Liver (tissue), 9 donors: ENCODE data around the gene FCRL5. TPM values are rescaled to one million over a fixed set of nuclear protein-coding genes. Genes with fewer than 3 reads are reported as not detected.

Experiments used
- DNase-seq: peaks from one replicate; pipeline ENCODE4 v3.0.0-alpha.2; 2017; ENCODE audit warnings: low spot score
- H3K27ac ChIP-seq, 2 donors: one replicate each; pipeline ENCODE4 v1.7.0; 2013; ENCODE audit warnings: inconsistent platforms in 2 of 2, low read length in 2 of 2, control low read depth in 1 of 2, low read depth in 1 of 2, mild to moderate bottlenecking in 1 of 2
- H3K27me3 ChIP-seq, 4 donors: one replicate each; pipeline versions ENCODE4 v1.6.1 to v1.7.0; 2013; ENCODE audit warnings: low read length in 3 of 4, inconsistent platforms in 1 of 4, mild to moderate bottlenecking in 1 of 4, moderate library complexity in 1 of 4; ENCODE audit not compliant: control insufficient read depth in 4 of 4, insufficient read depth in 4 of 4
- H3K36me3 ChIP-seq, 4 donors: one replicate each; pipeline versions ENCODE4 v1.6.1 to v1.7.0; 2013; ENCODE audit warnings: low read length in 3 of 4, mild to moderate bottlenecking in 3 of 4, low read depth in 1 of 4, moderate library complexity in 1 of 4; ENCODE audit not compliant: control insufficient read depth in 4 of 4, insufficient read depth in 3 of 4
- H3K4me1 ChIP-seq, 4 donors: one replicate each; pipeline versions ENCODE4 v1.6.1 to v1.7.0; 2013; ENCODE audit warnings: low read length in 3 of 4, mild to moderate bottlenecking in 3 of 4, moderate library complexity in 1 of 4; ENCODE audit not compliant: control insufficient read depth in 4 of 4, insufficient read depth in 4 of 4
- H3K4me3 ChIP-seq, 3 donors: one replicate each; pipeline versions ENCODE4 v1.6.1 to v1.7.0; 2013; ENCODE audit warnings: low read length in 3 of 3, control low read depth in 1 of 3, low read depth in 1 of 3, mild to moderate bottlenecking in 1 of 3
- H3K9ac ChIP-seq, 2 donors: one replicate each; pipeline ENCODE4 v1.7.0; 2013; ENCODE audit warnings: low read length in 2 of 2, mild to moderate bottlenecking in 2 of 2, moderate library complexity in 2 of 2, control low read depth in 1 of 2, low read depth in 1 of 2
- H3K9me3 ChIP-seq, 4 donors: one replicate each; pipeline versions ENCODE4 v1.6.1 to v1.7.0; 2013; ENCODE audit warnings: low read length in 3 of 4; ENCODE audit not compliant: control insufficient read depth in 4 of 4
- ATF3 ChIP-seq: IDR thresholded peaks from 2 replicates; pipeline ENCODE4 v1.6.1; 2016; ENCODE audit warnings: antibody characterized with exemption
- CTCF ChIP-seq: fragments of 150-350 bp; IDR thresholded peaks from 2 replicates; pipeline ENCODE4 v1.5.1; 2017; ENCODE audit warnings: improper control_type of control experiment, low read depth, low read length; ENCODE audit not compliant: missing input control
- EGR1 ChIP-seq, 2 donors: IDR thresholded peaks; 2 replicates each; pipeline ENCODE4 v1.6.1; 2016 to 2018; ENCODE audit warnings: antibody characterized with exemption in 2 of 2, low read depth in 2 of 2
- FOXA1 ChIP-seq: IDR thresholded peaks from 2 replicates; pipeline ENCODE4 v1.6.1; 2016; ENCODE audit warnings: antibody characterized with exemption
- FOXA2 ChIP-seq: IDR thresholded peaks from 2 replicates; pipeline ENCODE4 v1.6.1; 2016; ENCODE audit warnings: antibody characterized with exemption
- HNF4A ChIP-seq, 2 donors: conservative IDR thresholded peaks; 2 replicates each; pipeline ENCODE4 v1.6.1; 2016; ENCODE audit warnings: antibody characterized with exemption in 2 of 2, mild to moderate bottlenecking in 2 of 2
- HNF4G ChIP-seq: IDR thresholded peaks from 2 replicates; pipeline ENCODE4 v1.6.1; 2016; ENCODE audit warnings: antibody characterized with exemption
- JUND ChIP-seq, 2 donors: IDR thresholded peaks; 2 replicates each; pipeline ENCODE4 v1.6.1; 2016; ENCODE audit warnings: antibody characterized with exemption in 2 of 2
- MAX ChIP-seq: IDR thresholded peaks from 2 replicates; pipeline ENCODE4 v1.6.1; 2016; ENCODE audit warnings: antibody characterized with exemption
- REST ChIP-seq: IDR thresholded peaks from 2 replicates; pipeline ENCODE4 v1.6.1; 2016; ENCODE audit warnings: antibody characterized with exemption, mild to moderate bottlenecking
- RXRA ChIP-seq, 2 donors: IDR thresholded peaks; 2 replicates each; pipeline ENCODE4 v1.6.1; 2017 to 2018; ENCODE audit warnings: antibody characterized with exemption in 2 of 2, mild to moderate bottlenecking in 1 of 2
- SP1 ChIP-seq: IDR thresholded peaks from 2 replicates; pipeline ENCODE4 v1.6.1; 2018; ENCODE audit warnings: antibody characterized with exemption, mild to moderate bottlenecking
- TAF1 ChIP-seq: conservative IDR thresholded peaks from 2 replicates; pipeline ENCODE4 v1.6.1; 2016; ENCODE audit warnings: antibody characterized with exemption, mild to moderate bottlenecking
- ZBTB33 ChIP-seq: IDR thresholded peaks from 2 replicates; pipeline ENCODE4 v1.6.1; 2016; ENCODE audit warnings: antibody characterized with exemption
- WGBS: extraction: QIAGEN DNeasy Blood & Tissue Kit; methylation state at CpG from one replicate; pipeline ENCODE4 v1.1.7; 2013; 5-methylcytosine and 5-hydroxymethylcytosine counted together
- polyA plus RNA-seq, 2 donors: library from polyadenylated mRNA; stranded (reverse) in 1 of 2; unstranded in 1 of 2; fragments of 200-250 nt in 1 of 2; fragments of >200 nt in 1 of 2; fragmentation: Nextera tagmentation in 1 of 2; extraction: Ambion mirVana in 1 of 2; gene quantifications; one replicate each; pipeline versions ENCODE4 v1.2.1 to v1.2.3, GENCODE V29; 2013 to 2015
- total RNA-seq, 2 donors: library from RNA; depleted of rRNA; stranded (reverse); fragments of >200 nt; gene quantifications; one replicate each; pipeline ENCODE4 v1.2.3, GENCODE V29; 2014
- donor health status: healthy.
- donor health status: healthy.
- donor health status: healthy.
- donor health status: healthy.
- donor health status: healthy.

FCRL5 gene
- total and polyA plus RNA-seq, 4 donors = 0.10 to 0.72 (median 0.52) TPM

DNA sequence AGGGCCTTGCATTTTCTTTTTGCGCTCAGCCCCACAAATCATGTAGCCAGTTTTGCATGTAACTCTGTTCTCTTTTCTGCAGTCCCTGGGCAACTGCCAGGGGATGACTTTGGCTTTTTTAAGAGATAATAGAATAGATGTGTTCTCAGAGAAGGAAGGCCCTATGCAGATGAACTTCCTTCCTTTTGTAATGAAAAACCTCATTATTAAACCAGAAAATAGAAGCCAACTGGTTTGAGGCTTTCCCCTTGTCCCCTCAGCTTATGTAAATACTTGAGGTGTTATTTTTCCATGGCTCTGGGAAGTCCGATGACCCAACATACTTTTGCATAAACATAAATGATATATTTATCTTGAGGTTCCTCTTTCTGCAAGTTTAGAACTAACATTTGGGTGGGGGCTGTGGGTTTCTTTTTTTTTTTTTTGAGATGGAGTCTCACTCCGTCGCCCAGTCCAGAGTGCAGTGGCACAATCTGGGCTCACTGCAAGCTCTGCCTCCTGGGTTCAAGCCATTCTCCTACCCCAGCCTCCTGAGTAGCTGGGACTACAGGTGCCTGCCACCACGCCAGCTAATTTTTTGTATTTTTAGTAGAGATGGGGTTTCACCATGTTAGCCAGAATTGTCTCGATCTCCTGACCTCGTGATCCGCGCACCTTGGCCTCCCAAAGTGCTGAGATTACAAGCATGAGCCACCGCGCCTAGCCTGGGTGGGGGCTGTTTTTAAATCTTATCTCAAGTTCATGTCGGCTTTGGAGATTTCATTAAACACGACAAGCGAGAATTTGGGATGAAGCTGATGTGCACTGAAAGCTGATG lies 14.4 kb upstream of the FCRL5 start (continued):
- no peak for TF ChIP-seq CTCF
- no peak for TF ChIP-seq MAX
- TF ChIP-seq TAF1 = no peak
- no peak for TF ChIP-seq HNF4G

DNA sequence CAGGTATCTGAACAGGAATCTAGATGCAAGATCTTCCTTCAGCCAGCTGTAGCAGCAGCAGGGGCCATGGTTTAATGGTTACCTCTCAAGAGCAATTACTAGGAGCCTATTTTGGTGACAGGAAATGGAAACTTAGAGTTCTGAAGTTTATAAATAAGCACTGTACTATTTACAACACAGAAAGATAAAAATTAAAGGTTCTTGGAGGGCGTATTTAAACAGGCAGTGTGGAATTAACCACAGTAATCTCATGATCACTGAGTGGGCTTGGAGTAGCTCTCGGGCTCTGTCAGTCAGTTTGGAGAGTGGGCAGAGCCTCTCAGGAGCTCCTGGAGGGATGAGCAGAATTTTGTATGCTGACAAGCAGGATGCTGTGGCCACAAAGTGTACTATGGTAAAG lies 10.2 kb upstream of the FCRL5 start:
- H3K9ac ChIP-seq = no peak overlapping the region
- no peak overlapping the region for H3K27ac ChIP-seq
- H3K4me1 ChIP-seq = no peaks in the 10 kb centered on the region
- WGBS = 45% methylated on average over 2 of the region's 2 CpGs
- no peak overlapping the region for H3K4me3 ChIP-seq
- H3K9me3 ChIP-seq = no peaks in the 10 kb centered on the region
- TF ChIP-seq JUND (IDR thresholded peaks at IDR 0.05) (no peak), REST (no peak), TAF1 (no peak), SP1 (no peak)
- DNase-seq = no peak
- H3K36me3 ChIP-seq = no peaks in the 10 kb centered on the region
- H3K27me3 ChIP-seq = peaks cover 0 to 5% (median 0%) of the 10 kb centered on the region in 4 donors

DNA sequence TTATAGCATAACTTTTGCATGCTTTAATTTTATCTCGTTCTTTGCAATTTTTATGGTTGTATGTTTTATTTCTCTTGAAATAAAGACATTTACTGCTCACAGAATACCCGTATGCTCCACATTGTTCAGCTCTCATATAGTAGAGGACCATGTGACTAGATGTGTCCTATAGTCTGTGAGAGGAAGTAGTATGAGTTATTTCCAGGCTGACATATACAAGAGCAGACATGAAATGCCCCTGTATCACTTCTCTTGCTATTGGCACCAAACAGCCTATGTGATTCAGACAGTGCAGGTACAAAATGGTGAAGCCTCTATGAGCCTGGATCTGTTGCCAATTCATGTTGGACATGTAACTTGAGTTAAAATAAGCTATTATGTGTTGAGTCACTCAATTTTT lies 5.8 kb upstream of the FCRL5 start:
- no peaks in the 10 kb centered on the region for H3K4me1 ChIP-seq
- H3K27ac ChIP-seq = no peak overlapping the region
- H3K4me3 ChIP-seq = no peak overlapping the region
- H3K27me3 ChIP-seq = peaks cover 0 to 5% (median 0%) of the 10 kb centered on the region in 4 donors
- H3K9ac ChIP-seq = no peak overlapping the region
- 71% methylated on average over 2 of the region's 2 CpGs for WGBS
- no peaks in the 10 kb centered on the region for H3K36me3 ChIP-seq
- no peaks in the 10 kb centered on the region for H3K9me3 ChIP-seq
- no peak for DNase-seq
- TF ChIP-seq ZBTB33 (no peak), MAX (no peak), SP1 (no peak), FOXA1 (no peak), REST (no peak), ATF3 (no peak), RXRA (IDR thresholded peaks at IDR 0.05) (no peak), HNF4A (conservative IDR thresholded peaks at IDR 0.05) (no peak), EGR1 (IDR thresholded peaks at IDR 0.05; ENCODE audit: low read depth in 2 of 2) (no peak), FOXA2 (no peak), HNF4G (no peak), CTCF (no peak)
